AG09319 (cell line): ENCODE measurements around the gene ALG1.
"Not testable (repeated sequence)": the region's sequence is repeated elsewhere in the genome, so short reads cannot be mapped to it uniquely, and the experiment has no call there.

Experiments used
- DNase-seq: peaks from one replicate; pipeline ENCODE4 v3.0.0-alpha.2; 2010; ENCODE audit warnings: low read depth; ENCODE audit errors: extremely low read depth
- CTCF ChIP-seq: IDR thresholded peaks from 2 replicates; pipeline ENCODE4 v1.5.1; 2011; ENCODE audit warnings: low read depth, mild to moderate bottlenecking, inconsistent platforms, low read length, moderate library complexity

ALG1 gene

GRCh38 chr16:5035909-5036227 lies 35.8 kb upstream of the ALG1 start:
- TF ChIP-seq CTCF, result no peak
- DNase-seq, result no peak

GRCh38 chr16:5036228-5037156 lies 35.2 kb upstream of the ALG1 start:
- no peak for TF ChIP-seq CTCF
- DNase-seq, result no peak

- DNase-seq, result no peak
- no peak for TF ChIP-seq CTCF
Measured at GRCh38 chr16:5040451-5040850, 31.2 kb upstream of the ALG1 start.

- no peak for TF ChIP-seq CTCF
- no peak for DNase-seq
Measured at GRCh38 chr16:5041600-5042133, 30.0 kb upstream of the ALG1 start.

DNA sequence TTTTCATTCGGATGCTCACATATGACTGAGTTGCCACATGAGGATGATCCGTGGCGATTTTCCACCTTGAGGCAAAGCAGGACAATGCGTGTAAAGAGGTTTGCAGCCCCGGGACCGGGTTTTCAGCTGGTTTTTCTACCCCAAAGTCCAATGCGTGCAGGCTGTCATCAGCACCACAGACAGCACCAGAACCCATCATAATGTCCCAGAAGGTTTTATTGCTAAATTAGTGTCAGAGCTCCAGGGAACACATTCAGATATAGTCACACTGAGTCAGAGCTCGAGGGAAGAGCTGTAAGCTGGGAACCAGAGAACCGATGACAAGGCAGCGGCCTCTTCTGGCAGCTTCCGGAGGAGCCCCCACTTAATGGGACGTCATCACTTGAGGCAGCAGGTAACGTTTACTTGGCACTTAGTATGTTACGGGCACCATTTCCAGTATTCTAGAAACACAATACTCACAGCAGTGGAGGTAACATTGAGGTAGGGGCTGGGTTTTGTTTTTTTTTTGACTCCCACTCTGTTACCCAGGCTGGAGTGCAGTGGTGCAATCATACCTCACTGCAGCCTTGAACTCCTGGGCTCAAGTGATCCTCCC lies 29.0 kb upstream of the ALG1 start:
- no peak for DNase-seq
- no peak for TF ChIP-seq CTCF

- TF ChIP-seq CTCF, result no peak
- no peak for DNase-seq
Measured at GRCh38 chr16:5044011-5044540, 27.6 kb upstream of the ALG1 start.

- not testable (repeated sequence) for DNase-seq
Measured at GRCh38 chr16:5044581-5044980, 27.1 kb upstream of the ALG1 start.
